B cell (primary cell): ENCODE measurements around the gene KAZN. TPM values are rescaled to one million over a fixed set of nuclear protein-coding genes. Genes with fewer than 3 reads are reported as not detected.

ENCODE experiments used
- ATAC-seq: fragments of 200-7000 bp; cut with Tn5 transposase; one replicate; pipeline ENCODE4 v1.10.0; 2021; ENCODE audit warnings: low read depth, mild to moderate bottlenecking, moderate number of reproducible peaks, moderate library complexity
- CTCF ChIA-PET: fragments of 350-600 bp; sonication (Branson Sonifier 250); formaldehyde crosslinking; loops from one replicate; lab custom pipeline; 2021; ENCODE audit warnings: antibody characterized with exemption, inconsistent platforms; lab: Charles Lee
- POLR2A ChIA-PET: fragments of 350-600 bp; sonication (Branson Sonifier 250); formaldehyde crosslinking; loops from one replicate; lab custom pipeline; 2021; ENCODE audit warnings: antibody characterized with exemption; lab: Charles Lee
- DNase-seq: peaks from one replicate; pipeline ENCODE4 v3.0.0; 2013
- H2AFZ ChIP-seq: 2 replicates; pipeline ENCODE4 v1.6.1; 2012; ENCODE audit warnings: mild to moderate bottlenecking, low read depth, low read length; ENCODE audit not compliant: insufficient read depth, poor library complexity, severe bottlenecking
- H3K27ac ChIP-seq, 2 donors: 1 replicate in 1 of 2; 2 replicates in 1 of 2; pipeline ENCODE4 v1.5.1; 2012 to 2013; ENCODE audit warnings: low read length in 2 of 2, mild to moderate bottlenecking in 2 of 2, moderate library complexity in 1 of 2
- H3K27me3 ChIP-seq, 4 experiments: fragments of 200-600 bp in 1 of 4; sonication (generic) in 1 of 4; replicated peaks in 1 of 4; 1 replicate in 2 of 4; 2 replicates in 2 of 4; pipeline versions ENCODE4 v1.6.1 to v1.7.0; 2013 to 2016; ENCODE audit warnings: low read length in 3 of 4, mild to moderate bottlenecking in 2 of 4, mixed read lengths in 1 of 4, moderate library complexity in 1 of 4; ENCODE audit not compliant: insufficient read depth in 4 of 4, control insufficient read depth in 3 of 4; ENCODE audit errors: control extremely low read depth in 1 of 4
- H3K36me3 ChIP-seq, 2 experiments: replicated peaks in 1 of 2; 1 replicate in 1 of 2; 2 replicates in 1 of 2; pipeline versions ENCODE4 v1.6.1 to v1.7.1; 2013; ENCODE audit warnings: low read length in 1 of 2; ENCODE audit not compliant: insufficient read depth in 2 of 2, control insufficient read depth in 1 of 2; ENCODE audit errors: control extremely low read depth in 1 of 2, extremely low read depth in 1 of 2
- H3K4me1 ChIP-seq, 2 donors: fragments of 200-600 bp in 1 of 2; sonication (generic) in 1 of 2; 1 replicate in 1 of 2; 2 replicates in 1 of 2; pipeline versions ENCODE4 v1.5.1 to v1.6.1; 2013 to 2017; ENCODE audit warnings: low read length in 2 of 2; ENCODE audit not compliant: control insufficient read depth in 2 of 2, insufficient read depth in 2 of 2
- H3K4me2 ChIP-seq: replicated peaks from 2 replicates; pipeline ENCODE3; 2012; ENCODE audit warnings: mild to moderate bottlenecking, low read depth, low read length; ENCODE audit not compliant: poor library complexity, severe bottlenecking
- H3K4me3 ChIP-seq, 5 experiments: fragments of 200-600 bp in 1 of 5; sonication (generic) in 1 of 5; 1 replicate in 3 of 5; 2 replicates in 2 of 5; pipeline versions ENCODE4 v1.5.1 to v1.7.0; 2011 to 2016; ENCODE audit warnings: low read length in 4 of 5, mild to moderate bottlenecking in 4 of 5, low read depth in 2 of 5, control low read depth in 1 of 5, moderate library complexity in 1 of 5; ENCODE audit not compliant: insufficient read depth in 1 of 5; ENCODE audit errors: control extremely low read depth in 1 of 5, extremely low read depth in 1 of 5
- H3K79me2 ChIP-seq: fragments of 200-600 bp; sonication (generic); one replicate; pipeline ENCODE4 v1.6.0; 2016; ENCODE audit warnings: low read length; ENCODE audit not compliant: control insufficient read depth, insufficient read depth
- H3K9ac ChIP-seq: fragments of 200-600 bp; sonication (generic); 2 replicates; pipeline ENCODE4 v1.6.1; 2017; ENCODE audit warnings: mild to moderate bottlenecking, low read length, moderate library complexity
- H3K9me3 ChIP-seq, 3 donors: one replicate each; pipeline versions ENCODE4 v1.6.1 to v1.7.1; 2013; ENCODE audit warnings: low read length in 2 of 3; ENCODE audit not compliant: control insufficient read depth in 2 of 3, insufficient read depth in 1 of 3; ENCODE audit errors: control extremely low read depth in 1 of 3
- H4K20me1 ChIP-seq: 2 replicates; pipeline ENCODE4 v1.6.0; 2012; ENCODE audit warnings: mild to moderate bottlenecking, low read length; ENCODE audit not compliant: insufficient read depth, control insufficient read depth, poor library complexity, severe bottlenecking
- H3K27ac Mint-ChIP-seq: one replicate; pipeline ENCODE4 v1.8.0; 2021; ENCODE audit warnings: mixed read lengths
- H3K27me3 Mint-ChIP-seq: one replicate; pipeline ENCODE4 v1.8.0; 2021; ENCODE audit warnings: mixed read lengths
- H3K4me1 Mint-ChIP-seq: one replicate; pipeline ENCODE4 v1.8.0; 2021; ENCODE audit warnings: mixed read lengths
- H3K4me3 Mint-ChIP-seq: one replicate; pipeline ENCODE4 v1.8.0; 2021; ENCODE audit warnings: mixed read lengths
- H3K9me3 Mint-ChIP-seq: one replicate; pipeline ENCODE4 v1.8.0; 2022; ENCODE audit warnings: mixed read lengths; ENCODE audit not compliant: insufficient read depth
- CTCF ChIP-seq: fragments of 200-600 bp; IDR thresholded peaks from one replicate; pipeline ENCODE4 v1.8.0; 2022; ENCODE audit warnings: antibody characterized with exemption, mild to moderate bottlenecking
- EZH2 ChIP-seq: IDR thresholded peaks from 2 replicates; pipeline ENCODE4 v1.6.1; 2012; ENCODE audit warnings: borderline replicate concordance, low read depth, mild to moderate bottlenecking, moderate library complexity, low read length; ENCODE audit not compliant: insufficient read depth, poor library complexity, severe bottlenecking
- WGBS: methylation state at CpG from one replicate; pipeline ENCODE4 v1.1.5; 2013; ENCODE audit warnings: missing lambda C conversion rate; ENCODE audit not compliant: insufficient coverage; 5-methylcytosine and 5-hydroxymethylcytosine counted together
- intact Hi-C: fragments of 100-400 bp; cut with micrococcal nuclease; formaldehyde crosslinking; loops from one replicate; pipeline ENCODE4 v1.10.0; 2022
- polyA plus RNA-seq: library from polyadenylated mRNA; depleted of rRNA; stranded (reverse); fragments of >200 nt; gene quantifications from 2 replicates; pipeline ENCODE4 v1.2.3, GENCODE V29; 2012
- total RNA-seq, 2 donors: library from RNA; stranded (reverse); fragments of 120-200 nt in 1 of 2; gene quantifications; 1 replicate in 1 of 2; 2 replicates in 1 of 2; pipeline versions ENCODE4 v1.2.3 to v1.2.4, GENCODE V29; 2013 to 2022

Gene KAZN
- total and polyA plus RNA-seq, 2 donors (not counting 1 experiment from before 2014, with no cell fraction given), result 0.13 to 0.39 TPM

- H3K9me3 Mint-ChIP-seq, result no peaks in the 10 kb centered on the region
- no peaks in the 10 kb centered on the region for H4K20me1 ChIP-seq
- H3K36me3 ChIP-seq, result no peaks in the 10 kb centered on the region
- POLR2A ChIA-PET, result no interaction called here
- no peak overlapping the region for H2AFZ ChIP-seq
- no peaks in the 10 kb centered on the region for H3K4me1 ChIP-seq
- TF ChIP-seq EZH2, result no peak
- no peak for TF ChIP-seq CTCF
- CTCF ChIA-PET, result no interaction called here
- H3K79me2 ChIP-seq, result no peaks in the 10 kb centered on the region
- H3K27ac ChIP-seq, result no peak overlapping the region
- no peak overlapping the region for H3K9ac ChIP-seq
- H3K4me3 Mint-ChIP-seq, result no peak overlapping the region
- no peak overlapping the region for H3K27ac Mint-ChIP-seq
- H3K4me2 ChIP-seq, result no peak overlapping the region
- H3K27me3 ChIP-seq, result peaks cover 0 to 7% (median 0%) of the 10 kb centered on the region in 4 experiments
- H3K4me3 ChIP-seq, result no peak overlapping the region
- ATAC-seq (no peak), DNase-seq (no peak)
- intact Hi-C loops, result no loop called here
- H3K9me3 ChIP-seq, result peaks cover 0 to 4% (median 0%) of the 10 kb centered on the region in 3 donors
- peaks cover 5% of the 10 kb centered on the region for H3K27me3 Mint-ChIP-seq
- H3K4me1 Mint-ChIP-seq, result no peaks in the 10 kb centered on the region
- 74% methylated on average over 8 of the region's 8 CpGs for whole genome bisulfite sequencing
Observed at GRCh38 chr1:14699620-14700019, 101.1 kb downstream of the KAZN start.

GRCh38 chr1:14704846-14705245, 106.4 kb downstream of the KAZN start:
- DNase-seq, result no peak
- Histone ChIP-seq H3K9me3 (peaks cover 0 to 13% (median 6%) of the 10 kb centered on the region in 3 donors), H3K27me3 (no peaks in the 10 kb centered on the region), H3K9ac (no peak overlapping the region), H3K4me3 (no peak overlapping the region), H4K20me1 (no peaks in the 10 kb centered on the region), H2AFZ (no peak overlapping the region), H3K79me2 (no peaks in the 10 kb centered on the region), H3K36me3 (no peaks in the 10 kb centered on the region), H3K4me2 (no peak overlapping the region), H3K27ac (no peak overlapping the region), H3K4me1 (no peaks in the 10 kb centered on the region)
- intact Hi-C loops, result no loop called here
- ATAC-seq, result no peak
- CTCF ChIA-PET, result no interaction called here
- Mint-ChIP-seq H3K4me3 (no peak overlapping the region), H3K27ac (no peak overlapping the region), H3K9me3 (no peaks in the 10 kb centered on the region), H3K4me1 (no peaks in the 10 kb centered on the region), H3K27me3 (no peaks in the 10 kb centered on the region)
- no peak for TF ChIP-seq EZH2
- no peak for TF ChIP-seq CTCF
- POLR2A ChIA-PET, result no interaction called here
- 46% methylated on average over 1 of the region's 1 CpG for WGBS
